Stimulated activated CD4-positive, alpha-beta T cell treated with anti-CD3 and anti-CD28 coated beads, Interleukin-1b, Interleukin-23, amount 100 ng/mL, for 24 hours (primary cell): ENCODE results near the gene IGF2BP2.
"Not testable (repeated sequence)": the region's sequence is repeated elsewhere in the genome, so short reads cannot be mapped to it uniquely, and the experiment has no call there.

Experiments used
- DNase-seq, 4 experiments: peaks; one replicate each; pipeline ENCODE4 v3.0.0-alpha.2; 2020; ENCODE audit warnings: low read depth in 4 of 4, low spot score in 1 of 4

The IGF2BP2 gene

DNA sequence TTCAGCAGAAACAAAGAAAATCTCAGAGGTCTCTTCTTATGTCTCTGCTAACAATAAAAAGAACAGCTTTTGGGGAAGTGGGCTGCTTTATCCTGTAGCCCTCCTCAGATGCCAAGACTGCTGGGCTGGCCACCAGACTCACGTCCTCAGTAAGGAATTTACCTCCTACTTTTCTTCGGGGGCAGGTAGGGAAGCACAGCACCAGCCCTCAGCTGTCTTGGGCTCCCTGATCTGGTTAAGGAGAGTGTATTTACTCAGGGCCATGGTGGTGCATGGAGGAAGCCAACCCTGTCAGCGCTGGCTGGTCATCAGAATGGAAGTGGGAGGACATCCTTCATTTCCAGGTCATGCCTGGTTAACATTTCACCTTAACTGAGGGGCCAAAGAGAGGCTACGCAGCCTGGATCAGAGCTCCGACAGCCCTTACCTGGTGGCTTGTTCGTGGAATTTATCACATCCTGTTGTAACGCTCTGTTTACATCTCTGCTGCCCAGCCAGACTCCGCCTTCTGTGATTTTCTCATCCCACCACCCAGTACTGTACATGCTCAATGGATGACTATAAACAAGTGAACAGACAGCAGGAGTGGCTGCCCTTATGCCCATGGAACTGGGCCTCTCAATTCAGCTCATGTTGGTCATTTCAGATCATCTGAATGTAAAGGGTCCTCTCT is 108.3 kb downstream of the IGF2BP2 start:
- DNase-seq, result no peak

DNA sequence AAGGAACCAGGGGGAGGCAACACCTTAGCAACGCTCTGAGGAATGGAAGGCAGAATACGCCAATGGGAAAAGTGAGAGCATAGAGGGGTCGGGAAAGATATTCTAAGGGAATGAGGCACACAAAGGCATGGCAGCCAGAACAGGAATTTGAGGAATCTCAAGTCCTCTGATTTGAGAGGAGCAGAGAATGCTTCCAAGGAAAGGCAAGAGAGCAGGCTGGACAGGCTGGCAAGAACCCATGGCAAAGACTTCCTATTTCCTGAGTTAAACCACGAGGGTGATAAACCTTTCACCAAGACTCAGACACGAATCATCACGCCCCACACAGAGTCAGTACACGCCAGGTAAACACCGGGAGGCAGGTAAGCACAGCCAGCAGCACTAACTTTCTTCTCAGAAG is 109.8 kb downstream of the IGF2BP2 start:
- DNase-seq, result no peak

DNA sequence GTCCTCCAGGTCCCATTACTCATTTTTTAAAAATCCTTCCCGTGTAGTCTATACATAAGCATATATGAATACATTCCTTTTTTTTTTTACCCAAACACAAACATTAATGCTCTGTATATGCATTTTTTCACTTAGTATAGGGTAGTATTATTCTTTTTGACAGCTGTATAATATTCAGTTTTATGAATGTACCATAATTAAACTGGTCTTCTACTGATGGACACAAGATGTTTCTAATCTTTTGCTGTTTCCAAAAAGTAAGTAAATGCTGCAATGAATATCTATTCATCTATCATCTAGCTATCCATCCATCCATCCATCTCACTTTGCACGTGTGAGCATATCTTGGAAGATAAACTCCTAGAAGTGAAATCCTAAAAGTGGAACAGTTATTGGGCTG is 110.8 kb downstream of the IGF2BP2 start:
- DNase-seq, result no peak

DNA sequence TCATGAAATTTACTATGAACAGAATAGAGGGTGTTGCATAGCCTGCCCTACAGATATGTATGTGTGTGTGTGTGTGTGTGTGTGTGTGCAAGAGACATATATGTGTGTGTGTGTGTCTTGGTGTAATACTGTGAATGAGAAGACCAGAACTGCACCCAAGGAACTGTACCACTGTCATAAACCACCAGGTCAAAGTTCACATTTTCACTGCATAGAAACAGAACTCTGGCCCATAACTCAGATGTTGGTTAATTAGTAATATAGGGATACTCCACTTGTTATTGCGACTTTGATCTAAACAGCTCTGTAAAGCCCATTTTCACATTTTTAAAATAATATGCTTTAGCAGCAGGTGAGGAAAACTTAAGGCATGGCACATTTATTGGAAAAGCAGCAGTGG is 111.8 kb downstream of the IGF2BP2 start:
- DNase-seq, result no peak

DNA sequence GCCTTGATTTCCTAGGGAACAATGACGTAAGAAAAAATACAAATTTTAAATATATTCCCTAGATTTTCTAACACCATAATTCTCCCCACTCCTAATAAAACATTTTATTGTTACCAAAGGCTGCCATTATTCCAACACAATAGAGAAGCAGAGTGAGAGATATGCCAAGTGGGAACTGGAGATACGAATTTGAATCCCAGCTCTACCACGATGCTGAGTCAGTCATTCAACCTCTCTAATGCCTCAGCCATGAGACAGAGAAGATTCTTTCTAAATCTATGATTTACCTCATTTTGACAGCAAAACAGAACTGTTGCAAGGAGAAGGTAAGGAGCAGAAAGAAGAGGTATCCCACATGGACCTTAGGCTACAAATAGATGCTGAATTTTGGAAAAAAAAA is 112.5 kb downstream of the IGF2BP2 start:
- no peak for DNase-seq

DNA sequence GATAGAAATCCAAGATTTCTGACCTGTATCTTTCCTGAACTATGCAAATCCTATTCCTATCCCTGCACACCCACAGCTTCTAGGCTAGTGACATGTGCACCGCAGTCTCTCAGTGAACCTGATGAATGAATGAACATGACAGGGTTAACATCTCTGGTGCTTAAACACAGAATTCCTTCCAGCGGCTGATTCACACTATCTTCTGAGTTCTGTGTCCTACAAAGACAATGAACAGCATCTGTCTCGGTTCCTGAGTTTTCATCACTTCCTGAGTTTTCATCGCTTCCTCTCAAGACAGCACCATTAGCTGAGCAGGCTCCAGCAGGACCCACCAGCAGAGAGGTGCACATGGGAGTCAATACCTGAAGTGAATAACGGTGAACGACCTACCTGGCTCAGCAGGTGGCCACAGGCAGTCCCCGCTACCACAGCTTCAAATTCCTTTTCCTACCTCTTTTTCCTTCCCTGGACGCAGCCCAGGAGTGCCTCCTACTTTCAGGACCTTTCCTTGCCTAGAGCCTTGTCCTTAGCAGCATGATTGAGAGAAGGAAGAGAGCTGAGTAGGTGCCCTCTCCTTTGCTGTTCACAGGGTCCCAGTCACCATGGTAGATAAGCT is 113.5 kb downstream of the IGF2BP2 start:
- no peak for DNase-seq

DNA sequence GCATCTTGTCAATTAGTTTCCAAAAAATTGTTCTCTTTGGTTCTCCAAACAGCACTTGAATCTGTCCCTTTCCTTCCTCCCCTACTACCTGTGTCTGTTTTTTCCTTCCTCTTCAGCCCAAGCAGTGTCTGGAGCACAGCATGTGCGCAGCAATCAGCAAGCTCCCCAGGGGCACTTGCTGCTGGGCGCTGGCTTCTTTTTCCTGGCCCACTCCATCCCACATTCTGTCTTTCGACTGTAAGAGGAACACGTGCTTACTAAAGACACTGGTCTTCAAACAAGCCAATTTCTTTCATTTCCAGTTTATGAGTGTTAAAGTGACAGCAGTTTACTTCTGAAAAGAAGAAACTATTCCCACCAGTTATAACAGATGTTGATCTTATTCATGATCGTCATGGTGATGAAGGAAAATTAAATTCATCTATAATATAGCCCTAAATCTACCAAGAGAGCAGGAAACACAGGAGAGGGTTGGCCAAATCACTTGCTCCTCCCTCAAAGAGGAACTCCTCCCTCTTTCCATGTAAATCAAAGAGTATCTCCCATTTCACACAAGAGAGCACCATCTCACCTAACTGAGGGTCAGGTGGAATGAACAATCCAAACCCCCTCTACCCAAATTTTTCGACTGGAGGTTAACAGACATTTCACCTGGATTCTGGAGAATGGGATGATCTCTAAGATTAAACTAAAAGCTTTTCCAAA is 115.4 kb downstream of the IGF2BP2 start:
- DNase-seq, result no peak

DNA sequence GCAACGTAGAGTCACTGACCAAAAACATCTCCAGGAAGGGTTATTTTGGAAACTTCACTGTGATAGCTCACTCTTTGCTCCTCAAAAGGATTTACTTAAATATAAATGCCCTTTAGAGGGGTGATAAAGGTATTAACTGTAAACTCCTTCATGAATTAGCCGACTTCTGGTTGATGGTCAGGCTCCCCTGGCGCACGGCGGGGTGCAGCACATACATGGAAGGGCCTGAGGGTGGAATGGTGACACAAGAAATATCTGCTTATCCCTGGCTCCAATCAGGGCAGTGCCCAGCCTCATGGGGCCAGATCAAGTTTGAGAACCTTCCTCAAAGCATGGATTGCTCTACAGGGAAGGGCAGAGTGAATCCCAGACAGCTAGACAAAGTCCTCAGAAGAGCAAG is 116.5 kb downstream of the IGF2BP2 start:
- DNase-seq, result no peak

DNA sequence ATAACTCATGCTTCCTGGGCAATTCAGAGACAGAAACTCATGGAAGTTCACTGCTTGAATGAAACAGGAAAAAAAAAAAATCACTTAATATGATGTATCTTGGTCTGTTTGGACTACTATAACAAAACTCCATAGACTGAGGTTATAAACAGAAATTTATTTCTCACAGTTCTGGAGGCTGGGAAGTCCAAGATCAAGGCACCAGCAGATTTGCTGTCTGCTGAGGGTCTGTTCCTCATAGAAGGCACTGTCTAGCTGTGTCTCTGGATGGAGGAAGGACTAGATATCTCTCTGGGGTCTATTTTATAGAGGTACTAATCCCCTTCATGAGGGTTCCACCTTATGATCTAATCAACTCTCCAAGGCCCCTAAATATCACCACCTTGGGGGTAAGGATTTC is 119.3 kb downstream of the IGF2BP2 start:
- no peak for DNase-seq

DNA sequence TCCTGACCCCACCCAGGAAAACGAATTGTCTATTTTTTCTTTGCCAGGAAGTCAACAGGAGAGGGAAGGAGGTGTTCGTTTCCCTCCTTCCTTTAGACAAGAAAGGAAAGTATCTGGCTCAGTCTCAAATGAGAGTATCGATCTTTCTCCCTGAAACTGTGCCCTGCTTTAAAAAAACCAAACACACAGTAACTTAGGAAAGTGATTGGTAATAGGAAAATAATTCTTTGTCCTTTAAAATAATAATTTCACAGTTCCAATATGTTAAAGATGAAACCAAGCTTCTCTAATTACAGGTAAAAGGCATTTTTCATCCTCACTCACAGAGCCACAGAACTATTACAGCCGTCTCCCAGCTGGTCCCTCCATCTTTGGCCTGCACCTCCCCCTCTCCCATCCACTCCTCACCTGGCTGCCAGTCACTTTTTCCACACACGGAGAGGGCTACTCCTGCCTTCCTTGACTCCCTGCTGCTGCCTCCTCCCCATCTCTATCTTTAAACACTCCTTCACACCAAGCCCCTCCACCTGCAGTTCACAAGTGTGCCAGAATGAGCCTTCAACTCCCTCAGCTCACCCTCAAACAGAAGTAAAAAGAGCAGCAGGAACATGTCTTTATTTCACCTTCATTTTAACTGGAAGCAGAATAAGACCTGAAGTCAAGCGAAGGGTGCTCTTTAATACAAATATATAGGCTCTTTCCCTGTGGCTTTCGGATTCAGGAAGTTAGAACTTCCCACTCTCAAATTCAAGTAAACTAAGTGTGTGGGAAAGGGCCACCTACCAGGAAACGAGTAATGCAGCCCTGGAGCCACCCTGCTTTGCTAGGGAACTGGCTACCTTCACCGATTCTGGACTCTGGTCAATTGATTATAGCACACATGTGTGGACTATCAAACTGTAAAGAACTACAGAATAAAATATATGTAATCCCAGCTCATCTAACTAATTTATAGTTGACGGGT is 122.3 kb downstream of the IGF2BP2 start:
- no peak for DNase-seq

DNA sequence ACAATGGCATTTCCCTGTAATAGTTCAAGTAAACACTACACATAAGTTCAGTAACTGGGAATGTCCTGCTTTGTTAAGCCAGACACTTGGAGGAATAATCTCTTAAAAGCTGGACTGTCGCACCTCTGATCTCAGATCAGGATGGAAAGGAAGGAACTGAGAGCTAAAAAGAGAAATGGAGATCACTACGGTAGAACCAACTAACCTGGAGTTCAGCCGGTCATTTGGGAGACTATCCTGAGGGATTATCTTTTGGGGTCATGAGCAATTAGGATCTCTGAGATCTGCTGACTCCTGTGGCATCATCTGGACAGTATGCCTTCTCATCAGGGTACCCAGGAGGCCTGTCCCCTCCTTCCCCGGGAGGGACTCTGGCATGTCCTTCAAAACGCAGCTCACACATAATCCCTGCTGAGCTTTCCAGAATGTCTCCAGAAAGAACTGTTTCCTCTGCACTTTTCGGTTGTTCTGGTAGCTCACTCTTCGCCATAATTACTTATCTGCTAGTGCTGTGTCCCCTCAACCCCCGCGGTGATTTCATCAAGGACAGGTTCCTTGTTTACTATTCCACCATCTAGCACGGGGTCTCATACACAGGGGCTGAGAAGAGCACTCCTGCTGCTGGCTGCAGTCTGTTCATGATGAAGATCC is 123.1 kb downstream of the IGF2BP2 start:
- DNase-seq, result no peak

DNA sequence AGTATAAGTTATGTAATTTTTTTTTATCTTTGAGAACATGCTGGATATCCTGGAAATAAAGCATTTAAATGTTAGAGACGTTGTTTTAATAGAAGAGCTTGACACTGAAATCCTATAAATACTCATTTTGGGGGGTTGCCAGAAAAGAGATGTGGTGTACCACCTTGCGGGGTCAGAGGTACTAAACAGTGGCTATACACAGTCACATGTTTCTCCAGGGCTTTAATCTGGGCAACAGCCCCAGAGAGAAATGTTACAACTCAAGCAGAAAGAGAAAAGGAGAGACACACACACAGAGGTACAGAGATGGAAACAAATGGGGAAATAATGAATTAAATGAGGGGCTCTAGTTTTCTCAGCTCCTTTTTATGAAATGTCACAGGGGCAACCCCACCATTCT is 124.9 kb downstream of the IGF2BP2 start:
- DNase-seq, result no peak

DNA sequence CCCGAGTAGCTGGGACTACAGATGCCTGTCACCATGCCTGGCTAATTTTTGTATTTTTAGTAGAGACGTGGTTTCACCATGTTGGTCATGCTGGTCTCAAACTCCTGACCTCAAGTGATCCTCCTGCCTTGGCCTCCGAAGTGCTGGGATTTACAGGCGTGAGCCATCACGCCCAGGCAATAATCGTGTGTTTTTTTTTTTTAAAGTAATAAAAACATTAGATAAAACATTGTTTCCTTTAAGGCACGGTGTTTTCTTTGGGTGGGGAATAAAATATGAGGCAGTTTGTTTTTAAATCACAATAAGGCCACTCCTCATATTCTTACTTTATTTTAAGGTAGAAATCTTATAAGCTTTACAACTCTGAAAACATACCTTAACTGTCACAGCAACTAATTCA is 127.6 kb downstream of the IGF2BP2 start:
- DNase-seq, result not testable (repeated sequence)

DNA sequence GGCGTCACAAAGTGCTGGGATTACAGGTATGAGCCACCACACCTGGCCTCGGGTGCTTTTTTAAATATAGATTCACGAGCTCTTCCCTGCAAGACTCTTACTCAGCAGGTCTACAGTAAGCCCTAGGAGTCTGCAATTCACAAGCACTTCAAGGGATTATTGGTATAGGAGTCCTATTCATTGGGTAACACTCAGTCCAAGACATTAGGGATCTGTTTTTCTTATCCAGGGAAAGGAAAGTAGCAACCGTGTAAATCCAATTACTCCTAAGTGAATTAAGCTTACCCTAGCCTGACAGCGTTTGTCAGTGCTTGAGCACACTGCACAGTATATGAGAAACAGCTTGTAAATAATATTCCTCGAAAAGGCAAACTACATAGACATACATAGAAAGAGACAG is 128.8 kb downstream of the IGF2BP2 start:
- no peak for DNase-seq

DNA sequence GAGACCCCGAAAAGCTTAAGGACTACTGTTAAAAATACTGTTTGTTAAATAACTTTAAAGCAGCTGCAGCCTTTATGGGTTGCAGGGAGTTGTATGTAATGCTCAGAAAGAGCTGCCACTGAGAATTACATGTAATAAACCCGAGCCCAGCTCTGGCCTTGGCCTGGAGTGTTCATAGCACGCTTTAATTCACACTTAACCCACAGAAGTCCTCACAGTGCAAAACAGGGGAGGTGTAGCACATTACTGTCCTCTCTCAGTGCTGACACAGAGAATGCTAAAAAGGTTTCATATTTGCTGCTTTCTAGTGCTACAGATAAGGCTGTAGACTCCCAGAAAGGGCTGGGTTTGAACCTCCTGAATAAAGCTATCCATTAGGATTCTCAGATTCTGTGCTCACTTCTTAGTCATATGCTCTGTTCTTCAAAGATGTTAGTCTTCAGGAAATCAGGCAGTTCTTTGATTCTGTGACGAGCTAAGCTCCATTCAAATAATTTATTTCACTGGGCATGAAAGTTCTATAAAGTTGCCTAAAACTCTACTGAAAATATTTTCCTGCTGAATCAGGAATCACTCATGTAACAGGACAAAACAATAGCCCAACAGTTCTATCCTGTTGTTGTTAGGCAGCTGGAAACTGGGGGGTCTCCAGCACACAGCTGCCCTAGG is 130.7 kb downstream of the IGF2BP2 start:
- no peak for DNase-seq

DNA sequence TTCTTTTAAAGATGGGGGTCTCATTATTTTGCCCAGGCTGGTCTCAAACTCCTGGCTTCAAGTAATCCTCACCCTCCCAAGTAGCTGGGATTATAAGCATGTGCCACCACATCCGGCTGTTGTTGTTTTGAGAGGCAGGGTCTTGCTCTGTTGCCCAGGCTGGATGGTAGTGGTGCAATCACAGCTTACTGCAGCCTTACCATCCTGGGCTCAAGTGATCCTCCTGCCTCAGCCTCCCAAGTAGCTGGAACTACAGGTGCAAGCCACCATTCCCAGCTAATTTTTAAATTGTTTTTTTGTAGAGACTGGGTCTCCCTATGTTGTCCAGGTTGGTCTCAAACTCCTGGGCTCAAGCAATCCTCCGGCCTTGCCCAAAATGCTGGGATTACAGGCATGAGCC is 133.2 kb downstream of the IGF2BP2 start:
- DNase-seq, result no peak

DNA sequence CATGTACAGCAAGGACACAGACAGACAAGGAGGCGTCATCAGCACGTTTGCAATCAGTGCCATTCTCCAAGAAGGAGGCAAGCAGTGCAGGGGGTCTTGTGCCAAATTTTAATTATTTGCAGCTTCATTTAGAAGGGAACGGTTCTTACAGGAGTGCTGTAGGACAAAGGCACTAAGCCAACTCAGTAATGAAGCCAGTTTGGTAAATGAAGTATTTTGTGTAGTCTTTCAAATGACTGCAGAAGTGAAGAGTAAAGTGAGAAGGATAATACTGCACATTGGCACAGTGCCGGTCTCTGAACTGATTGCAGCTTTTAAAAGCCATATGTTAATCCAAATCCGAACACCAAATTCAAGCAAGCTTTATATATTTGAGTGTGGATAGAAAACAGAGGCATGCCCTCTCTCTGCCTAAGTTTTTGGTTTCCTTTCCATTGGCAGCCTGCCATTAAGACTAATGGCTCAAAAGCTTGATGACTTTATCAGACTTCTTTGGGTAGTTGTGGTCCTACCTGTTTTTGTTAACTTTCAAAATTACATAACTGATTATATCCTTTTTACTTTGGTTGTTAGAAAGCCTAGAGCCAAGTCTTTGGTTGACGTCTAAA is 137.5 kb downstream of the IGF2BP2 start:
- no peak for DNase-seq

DNA sequence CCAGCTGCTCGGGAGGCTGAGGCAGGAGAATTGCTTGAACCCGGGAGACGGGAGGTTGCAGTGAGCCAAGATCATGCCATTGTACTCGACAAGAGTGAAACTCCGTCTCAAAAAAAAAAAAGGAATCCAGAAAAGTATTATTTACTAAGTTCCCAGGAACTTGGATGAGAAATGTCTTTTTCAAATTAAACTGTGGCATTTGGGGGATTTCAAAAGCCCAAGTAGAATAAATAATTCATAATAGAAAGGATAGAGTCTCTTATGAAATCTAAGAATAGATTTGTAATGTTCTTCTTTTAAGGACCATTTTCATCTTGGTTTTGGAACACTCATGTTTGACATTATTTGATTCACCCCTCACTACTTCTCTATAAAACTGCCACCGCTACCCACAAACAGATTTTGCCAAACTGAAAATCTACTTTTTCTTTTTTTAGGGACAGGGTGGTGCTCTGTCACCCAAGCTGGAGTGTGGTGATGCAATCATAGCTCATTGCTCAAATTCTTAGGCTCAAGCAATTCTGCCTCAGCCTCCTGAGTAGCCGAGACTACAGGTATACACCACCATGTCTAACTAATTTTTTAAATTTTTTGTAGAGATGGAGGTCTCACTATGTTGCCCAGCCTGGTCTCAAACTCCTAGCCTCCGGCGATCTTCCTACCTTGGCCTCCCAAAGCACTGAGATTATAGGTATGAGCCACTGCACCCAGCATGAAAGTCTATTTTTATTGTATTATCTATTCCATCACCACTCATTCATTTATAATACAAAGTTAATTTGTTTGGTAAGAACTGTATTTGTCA is 139.4 kb downstream of the IGF2BP2 start:
- DNase-seq, result no peak

DNA sequence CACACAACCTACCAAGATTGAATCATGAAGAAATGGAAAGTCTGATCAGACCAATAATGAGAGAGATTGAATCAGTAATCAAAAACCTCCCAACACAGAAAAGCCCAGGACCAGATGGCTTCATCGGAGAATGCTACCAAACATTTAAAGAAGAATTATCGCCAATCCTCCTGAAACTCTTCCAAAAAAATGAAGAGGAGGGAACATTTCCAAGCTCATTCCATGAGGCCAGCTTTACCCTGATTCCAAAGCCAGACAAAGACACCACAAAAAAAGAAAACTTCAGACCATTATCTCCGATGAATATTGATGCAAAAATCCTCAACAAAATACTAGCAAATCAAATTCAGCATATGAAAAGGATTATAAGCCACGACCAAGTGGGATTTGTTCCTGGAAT is 144.6 kb downstream of the IGF2BP2 start:
- DNase-seq, result no peak
